Hippocampal formation (tissue), 2 donors: ENCODE measurements around the gene PFKP.
A peak's percentile ranks its signal among the peaks of the same experiment; 100 is the strongest.
"Not testable (repeated sequence)": the region's sequence is repeated elsewhere in the genome, so short reads cannot be mapped to it uniquely, and the experiment has no call there.

Source experiments
- DNase-seq, 2 donors: peaks; one replicate each; lab custom pipeline; 2025; lab: John Stamatoyannopoulos, UW

The PFKP gene

DNA sequence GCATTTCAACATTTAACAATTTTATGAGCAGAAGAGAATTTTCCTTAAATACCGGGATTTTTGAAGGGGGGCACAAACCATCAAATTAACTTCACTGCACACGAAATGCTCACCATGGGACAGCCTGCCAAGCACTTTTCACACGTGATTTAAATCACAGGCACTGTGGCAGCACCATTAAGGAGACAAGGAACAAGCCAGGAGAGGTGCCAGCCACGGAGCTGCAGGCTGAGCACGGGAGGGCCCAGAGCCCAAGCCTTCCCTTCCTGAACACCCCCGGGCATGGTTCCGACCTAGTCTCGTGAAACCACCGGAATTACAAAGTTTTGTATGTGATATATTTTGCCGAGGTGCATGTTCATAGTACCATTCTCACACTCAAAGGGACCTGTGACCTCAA lies 91.8 kb downstream of the PFKP start:
- no peak for DNase-seq

DNA sequence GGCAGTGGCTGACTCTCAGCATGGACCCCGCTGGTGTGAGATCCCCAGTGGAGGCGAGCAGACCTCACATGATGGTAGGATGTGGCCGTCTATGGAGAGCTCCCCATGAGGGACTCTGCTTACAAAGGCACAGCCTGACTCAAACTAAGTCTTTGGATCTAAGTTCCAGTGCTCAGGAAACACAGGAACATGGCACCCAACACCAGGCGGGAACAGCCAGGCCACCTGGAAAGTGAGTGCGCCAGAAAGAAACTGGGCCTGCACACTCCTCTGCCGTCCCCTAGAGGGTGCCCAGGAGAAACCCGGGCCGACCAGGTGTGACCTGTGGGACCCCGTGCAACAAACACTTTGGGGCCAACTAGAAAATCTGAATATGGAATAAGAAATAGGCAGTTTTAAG lies 95.2 kb downstream of the PFKP start:
- DNase-seq: no peak

DNA sequence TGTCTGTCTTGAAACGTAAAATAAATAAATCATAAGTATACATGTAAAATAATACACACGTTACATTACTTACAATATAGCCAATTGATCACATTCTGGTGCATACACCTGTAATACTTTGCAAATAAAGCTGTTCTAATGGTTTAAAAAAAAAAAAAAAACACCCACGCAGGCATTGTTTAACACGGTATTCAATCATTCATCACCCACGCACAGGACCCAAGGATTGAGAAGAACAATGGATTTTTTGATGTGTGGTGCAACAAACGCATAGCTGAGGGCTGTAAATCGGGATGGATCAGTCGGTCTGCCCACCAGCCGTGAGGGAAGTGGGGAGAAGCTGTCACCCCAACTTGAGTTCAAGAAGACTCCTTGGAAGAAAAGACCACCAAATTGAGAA lies 96.5 kb downstream of the PFKP start:
- DNase-seq: no peak

DNA sequence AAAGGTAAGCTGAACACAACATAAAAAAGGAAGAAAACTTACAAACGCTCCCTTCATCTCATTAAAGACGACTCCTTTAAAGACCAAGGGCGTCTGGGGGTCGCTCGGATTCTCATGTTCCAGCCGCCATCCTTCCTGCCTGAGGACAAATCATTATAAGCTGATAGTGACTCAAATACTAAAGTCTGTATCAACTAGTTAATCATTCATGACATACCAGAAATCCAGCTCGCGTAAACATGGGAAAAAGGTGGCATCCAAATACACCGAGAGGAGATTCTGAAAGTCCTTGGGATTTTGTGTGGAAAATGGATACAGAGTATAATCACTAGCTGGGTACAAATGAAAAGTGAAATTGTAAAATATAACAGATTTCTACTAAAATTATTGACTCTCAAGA lies 97.8 kb downstream of the PFKP start:
- DNase-seq: no peak

DNA sequence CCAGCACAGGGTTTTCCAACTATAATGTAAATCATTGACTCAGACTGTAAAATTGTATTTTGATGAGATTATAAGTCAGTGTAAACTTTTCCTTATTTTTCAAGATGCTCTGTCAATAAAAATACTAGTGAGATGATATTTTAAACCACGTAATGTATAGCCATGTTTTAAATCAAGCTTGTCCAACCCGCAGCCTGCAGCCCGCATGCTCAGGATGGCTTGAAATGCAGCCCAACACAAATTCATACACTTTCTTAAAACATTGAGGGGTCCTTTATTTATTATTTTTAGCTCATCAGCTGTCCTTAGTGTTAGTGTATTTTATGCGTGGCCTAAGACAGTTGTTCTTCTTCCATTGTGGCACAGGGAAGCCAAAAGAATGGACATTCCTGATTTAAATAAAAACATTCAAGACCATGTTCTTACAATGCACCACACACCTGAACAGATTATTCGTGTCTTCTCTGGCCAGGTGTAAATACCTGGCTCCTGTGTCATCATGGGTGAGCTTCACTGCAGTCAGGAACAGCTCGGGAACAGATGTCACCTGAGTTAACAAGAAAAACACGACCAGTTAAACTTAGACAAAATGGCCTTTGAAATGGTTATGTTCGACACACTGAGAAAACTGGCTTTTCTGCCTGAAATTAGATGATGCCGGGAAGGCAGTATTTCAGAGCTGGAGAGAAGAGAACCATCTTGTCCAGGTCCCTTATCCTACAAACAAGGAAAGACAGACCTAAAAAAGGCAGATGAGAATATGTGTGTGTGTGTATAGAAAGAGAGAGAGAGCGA lies 99.3 kb downstream of the PFKP start:
- no peak for DNase-seq

DNA sequence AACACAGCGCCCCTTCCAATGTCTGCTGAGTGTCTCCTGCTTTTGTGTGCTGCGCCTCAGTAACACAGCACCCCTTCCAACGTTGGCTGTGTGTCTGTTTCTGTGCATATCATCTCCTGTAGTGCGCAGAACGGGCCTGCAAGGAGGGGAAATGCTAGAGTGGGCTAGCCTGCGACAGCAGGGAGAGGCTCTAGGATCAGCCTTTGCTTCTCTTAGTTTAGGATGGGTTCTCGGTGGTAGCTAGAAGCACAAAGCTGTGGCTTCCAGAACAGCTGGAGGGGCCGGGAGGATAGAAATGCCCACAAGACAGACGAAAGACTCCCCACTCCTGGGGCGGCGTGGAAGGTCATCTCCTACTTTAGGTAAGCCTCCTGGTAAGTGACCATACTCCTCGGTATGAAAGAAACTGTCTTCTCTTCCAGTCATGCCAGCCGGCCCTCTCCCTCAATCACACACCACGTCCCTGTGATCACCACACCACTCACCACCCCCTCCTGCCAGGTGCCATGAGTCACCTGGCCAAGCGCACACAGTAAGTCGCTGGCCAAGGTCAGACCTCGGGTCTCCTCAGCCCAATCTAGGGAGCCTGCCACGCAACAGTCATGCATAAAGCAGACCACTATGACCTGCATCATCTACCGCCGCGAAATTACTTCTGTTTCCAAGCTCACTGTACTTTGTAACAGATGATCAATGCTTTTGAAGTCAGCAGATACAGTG lies 100.4 kb downstream of the PFKP start:
- no peak for DNase-seq

DNA sequence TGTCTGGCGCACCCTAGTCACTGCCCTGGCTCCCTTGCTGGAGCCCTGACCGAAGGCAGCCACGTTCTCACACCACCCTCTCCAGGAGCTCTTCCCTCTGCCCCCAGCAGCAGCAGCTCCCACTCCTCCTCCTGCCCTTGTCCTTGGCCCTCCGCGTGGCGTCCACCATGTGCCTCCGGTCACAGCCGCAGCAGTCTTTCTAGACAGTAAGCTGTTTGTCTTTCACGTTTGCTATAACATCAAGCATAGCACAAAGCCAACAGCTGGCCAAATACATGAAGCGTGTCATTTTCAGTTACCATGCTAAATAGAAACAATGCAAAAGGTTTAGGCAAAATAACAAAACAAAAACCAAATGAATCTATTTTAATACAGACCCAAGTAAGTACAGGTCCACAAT lies 101.9 kb downstream of the PFKP start:
- peak; percentile 3 to 21 for DNase-seq

DNA sequence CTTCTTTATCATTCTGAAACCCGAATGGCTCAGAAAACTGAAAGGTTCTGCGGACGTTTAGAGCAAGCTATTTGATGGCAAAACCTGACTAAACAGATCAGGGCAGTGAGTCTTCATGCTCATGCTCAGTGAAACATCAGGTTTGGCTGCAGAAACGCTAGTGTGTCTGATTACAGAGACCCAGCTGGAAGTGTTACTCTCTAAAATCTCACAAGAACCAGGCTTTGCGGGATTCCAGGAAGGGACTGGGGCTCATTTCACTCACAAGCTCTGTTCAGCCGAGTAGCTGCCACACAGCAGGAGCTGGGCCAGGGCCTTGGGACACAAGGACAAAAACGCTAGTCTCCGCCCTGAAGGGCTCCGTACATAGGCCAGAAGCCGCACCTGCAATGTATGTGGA lies 102.3 kb downstream of the PFKP start:
- DNase-seq: no peak

DNA sequence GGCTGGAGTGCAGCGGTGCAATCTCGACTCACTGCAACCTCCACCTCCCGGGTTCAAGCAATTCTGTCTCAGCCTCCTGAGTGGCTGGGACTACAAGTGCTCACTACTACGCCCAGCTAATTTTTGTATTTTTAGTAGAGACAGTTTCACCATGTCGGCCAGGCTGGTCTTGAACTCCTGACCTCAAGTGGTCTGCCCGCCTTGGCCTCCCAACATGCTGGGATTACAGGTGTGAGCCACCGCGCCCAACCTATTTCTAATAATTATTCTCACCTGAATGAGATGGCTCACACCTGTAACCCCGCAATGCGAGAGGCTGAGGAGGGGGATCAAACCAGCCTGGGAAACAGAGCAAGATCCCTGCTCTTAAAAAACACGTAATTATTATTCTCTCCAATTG lies 104.1 kb downstream of the PFKP start:
- DNase-seq: not testable (repeated sequence)

DNA sequence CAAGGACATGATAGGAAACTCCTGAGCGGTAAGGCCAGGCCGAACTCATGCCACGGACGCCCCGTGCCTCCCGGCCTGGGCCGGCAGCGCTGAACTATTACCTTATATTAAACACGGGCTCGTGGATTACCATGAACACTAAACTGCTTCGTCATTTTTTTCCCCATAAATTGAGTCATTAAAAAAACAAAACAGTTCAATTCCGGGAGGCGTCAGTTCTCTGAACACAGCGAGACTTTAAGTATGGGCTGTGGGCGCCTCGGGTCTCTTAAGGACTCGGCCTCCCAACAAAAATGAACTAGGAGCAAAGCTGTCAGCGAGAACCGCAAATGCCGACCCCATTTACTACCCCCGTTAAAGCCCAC lies 104.7 kb downstream of the PFKP start:
- no peak for DNase-seq

DNA sequence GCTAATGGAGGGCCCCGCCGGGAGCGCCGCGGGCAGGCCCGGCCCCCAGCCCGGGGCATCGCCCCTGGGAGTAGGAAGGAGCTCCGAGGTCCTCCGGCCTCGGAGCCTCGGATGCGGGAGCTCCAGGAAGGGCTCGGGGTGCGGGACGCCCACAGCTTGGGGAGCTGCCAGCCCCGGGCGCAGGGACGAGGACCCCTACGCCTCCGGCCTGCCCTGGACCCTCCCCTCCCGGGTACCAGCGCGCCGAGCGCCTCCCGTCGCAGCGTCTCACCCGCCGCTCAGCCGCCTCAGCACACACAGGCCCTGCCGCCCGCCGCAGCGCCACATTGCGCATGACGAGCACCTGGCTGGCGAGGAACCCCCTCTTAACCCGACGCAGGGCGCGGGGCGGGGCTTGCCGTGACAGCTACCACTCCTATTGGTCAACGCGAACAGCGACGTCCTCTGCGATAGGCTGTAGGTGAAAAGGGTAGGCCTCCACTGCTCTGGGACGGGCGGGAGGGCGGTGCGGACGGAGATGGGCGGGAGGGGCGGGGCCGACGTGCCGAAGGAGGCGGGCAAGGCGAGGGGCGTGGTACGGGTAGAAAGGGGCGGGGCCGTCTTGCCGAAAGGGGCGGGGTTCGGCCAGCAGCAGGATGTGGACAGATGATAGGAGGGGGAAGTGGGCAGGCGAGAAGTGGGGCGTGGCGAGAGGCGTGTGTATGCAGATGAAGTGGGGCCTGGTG lies 105.3 kb downstream of the PFKP start, which contains the start of gene PITRM1:
TSS of gene PITRM1 (minus strand) at position 337 of the 725 bp plus-strand sequence. CDS start at position 327, 10 bp downstream.
- peak; percentile 98 to 99 for DNase-seq

DNA sequence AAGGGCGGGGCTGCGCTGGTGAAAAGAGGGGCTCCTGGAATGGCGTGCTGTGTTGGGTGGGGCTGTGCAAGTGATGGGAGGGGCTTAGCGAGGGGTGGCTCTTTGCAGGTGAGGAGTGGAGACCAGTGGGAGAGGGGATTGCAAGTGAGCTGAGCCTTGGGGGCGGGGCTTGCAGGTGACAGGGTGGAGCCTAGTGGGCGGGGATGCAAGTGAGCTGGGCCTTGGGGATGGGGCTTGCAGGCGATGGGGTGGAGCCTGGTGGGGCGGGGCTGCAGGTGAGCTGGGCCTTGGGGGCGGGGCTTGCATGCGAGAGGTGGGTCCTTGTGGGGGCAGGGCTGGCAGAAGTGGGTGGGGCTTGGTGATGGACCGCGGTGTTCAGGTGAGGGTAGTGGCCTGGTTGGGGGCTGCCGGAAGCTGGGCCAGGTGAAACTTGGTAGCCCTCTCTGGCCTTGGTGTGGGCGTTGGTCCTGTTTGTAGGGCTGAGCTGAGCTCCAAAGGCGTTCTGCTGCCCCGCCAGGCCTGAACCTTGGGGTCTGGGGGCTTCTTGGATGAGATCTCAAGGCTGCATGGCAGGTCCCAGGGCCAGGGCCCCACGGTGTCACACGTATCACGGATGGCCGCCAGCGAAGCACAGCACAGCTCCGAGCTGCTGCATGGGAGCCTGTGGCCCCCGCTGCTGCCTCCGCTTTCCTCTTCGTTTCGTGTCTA lies 106.0 kb downstream of the PFKP start:
- peak in 1 of 2 donors; percentile 2 for DNase-seq

DNA sequence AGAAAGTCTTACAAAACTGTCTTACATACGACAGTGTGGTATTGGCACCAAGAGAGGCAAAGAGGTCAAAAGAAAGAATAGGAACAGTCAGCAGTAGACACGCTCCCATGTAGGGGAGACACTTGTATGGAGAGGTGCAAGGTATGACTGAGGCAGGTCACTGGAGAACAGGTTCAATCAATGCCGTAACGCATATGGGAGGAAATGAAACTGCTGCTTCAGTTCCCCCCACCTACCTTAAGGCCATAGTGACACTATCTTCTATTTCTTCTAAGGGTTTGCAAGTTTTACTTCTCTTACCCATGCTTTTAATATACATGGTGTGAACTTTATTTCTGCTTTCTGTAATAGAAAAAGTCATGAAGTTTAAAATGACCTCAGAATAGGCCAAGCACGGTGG lies 110.7 kb downstream of the PFKP start:
- no peak for DNase-seq

DNA sequence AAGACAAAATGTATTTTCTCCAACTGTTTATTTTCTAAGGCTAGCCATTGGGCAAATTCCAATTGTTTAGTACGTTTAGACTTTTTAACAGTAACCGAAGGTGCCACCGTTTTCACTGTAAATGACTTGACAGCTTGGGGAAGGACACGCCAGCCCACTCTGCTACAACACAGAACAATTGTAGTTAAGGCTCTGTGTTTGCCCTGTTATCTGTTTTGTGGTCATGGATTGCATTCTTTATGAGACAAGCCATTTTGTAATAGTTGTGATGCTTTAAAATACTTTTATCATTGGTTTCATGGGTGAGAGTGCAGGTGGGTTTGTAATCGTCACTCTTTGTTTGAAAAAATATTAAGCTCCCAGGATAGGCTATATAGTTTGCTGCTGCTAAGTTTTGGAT lies 111.8 kb downstream of the PFKP start:
- DNase-seq: no peak

DNA sequence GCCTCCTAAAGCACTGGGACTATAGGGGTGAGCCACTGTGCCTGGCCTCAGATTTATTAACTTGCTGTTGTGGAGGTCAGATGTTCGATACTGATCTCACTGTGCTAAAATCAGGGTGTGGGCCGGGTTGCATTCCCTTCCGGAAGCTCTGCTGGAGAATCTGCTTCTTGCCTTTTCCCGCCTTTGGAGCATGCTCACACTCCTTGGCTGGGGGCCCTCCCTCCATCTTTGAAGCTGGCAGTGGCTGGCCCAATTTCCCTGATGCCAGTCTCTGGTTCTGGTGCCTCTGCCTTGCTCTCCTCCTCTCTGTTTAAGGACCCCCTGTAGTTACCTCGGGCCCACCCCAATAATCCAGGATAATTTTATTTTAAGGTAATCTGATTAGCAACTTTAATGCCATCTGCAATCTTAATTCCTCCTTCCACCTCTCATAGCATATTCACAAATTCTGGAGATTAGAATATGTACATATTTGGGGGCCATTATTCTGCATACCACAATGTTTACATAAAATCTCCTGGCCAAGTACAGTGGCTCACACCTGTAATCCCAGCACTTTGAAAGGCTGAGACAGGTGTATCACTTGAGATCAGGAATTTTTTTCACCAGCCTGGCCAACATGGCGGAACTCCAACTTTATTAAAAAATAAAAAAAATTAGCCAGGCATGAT lies 113.1 kb downstream of the PFKP start:
- no peak for DNase-seq

DNA sequence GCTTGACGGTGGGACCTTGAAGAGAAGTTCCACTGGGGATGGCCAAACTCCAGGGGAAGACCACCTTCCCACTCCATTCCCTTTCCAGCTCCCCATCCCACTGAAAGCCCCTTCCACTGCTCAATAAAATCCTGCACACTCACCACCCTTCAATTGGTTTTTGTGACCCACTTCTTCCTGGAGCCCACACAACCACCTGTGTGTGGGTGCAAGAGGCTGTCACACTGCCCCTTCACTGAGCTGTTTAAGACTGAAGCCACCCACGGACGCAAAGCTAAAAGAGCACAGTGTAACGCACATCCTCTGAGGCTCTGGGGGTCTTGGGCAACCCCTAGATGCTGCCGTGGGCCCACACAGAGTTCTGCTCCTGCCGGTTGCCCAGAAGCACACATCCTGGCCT lies 118.0 kb downstream of the PFKP start:
- DNase-seq: no peak

DNA sequence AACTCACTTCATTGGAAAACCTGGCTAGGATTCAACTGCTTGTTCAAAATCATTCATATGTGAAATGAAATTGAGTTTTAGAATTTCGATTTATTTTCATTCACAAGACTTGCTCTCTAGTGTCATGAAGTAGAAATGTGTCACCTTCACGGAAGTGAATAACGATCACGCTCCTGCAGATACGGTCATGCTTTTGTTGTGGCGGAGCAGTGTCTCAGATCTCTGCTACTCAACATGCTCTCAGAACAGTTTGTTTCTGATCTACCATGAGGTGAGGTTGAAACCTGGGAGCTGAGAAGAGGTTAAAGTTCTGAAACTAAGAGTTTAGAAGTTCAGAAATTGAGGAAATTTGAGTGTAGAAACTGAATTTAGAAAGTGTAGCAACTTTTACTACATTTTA lies 119.0 kb downstream of the PFKP start:
- no peak for DNase-seq
